CD4-positive, alpha-beta T cell treated with Interleukin-10 for 1 hour (primary cell): Measurements from ENCODE around the gene NAMPT.
"Not testable (repeated sequence)": the region's sequence is repeated elsewhere in the genome, so short reads cannot be mapped to it uniquely, and the experiment has no call there.

Experiments
- DNase-seq: peaks from one replicate; pipeline ENCODE4 v3.0.0-alpha.2; 2020

Gene NAMPT

DNA sequence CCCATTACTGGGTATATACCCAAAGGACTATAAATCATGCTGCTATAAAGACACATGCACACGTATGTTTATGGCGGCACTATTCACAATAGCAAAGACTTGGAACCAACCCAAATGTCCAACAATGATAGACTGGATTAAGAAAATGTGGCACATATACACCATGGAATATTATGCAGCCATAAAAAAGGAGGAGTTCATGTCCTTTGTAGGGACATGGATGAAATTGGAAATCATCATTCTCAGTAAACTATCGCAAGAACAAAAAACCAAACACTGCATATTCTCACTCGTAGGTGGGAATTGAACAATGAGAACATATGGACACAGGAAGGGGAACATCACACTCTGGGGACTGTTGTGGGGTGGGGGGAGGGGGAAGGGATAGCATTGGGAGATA, 13.8 kb upstream of the NAMPT start:
- not testable (repeated sequence) for DNase-seq

DNA sequence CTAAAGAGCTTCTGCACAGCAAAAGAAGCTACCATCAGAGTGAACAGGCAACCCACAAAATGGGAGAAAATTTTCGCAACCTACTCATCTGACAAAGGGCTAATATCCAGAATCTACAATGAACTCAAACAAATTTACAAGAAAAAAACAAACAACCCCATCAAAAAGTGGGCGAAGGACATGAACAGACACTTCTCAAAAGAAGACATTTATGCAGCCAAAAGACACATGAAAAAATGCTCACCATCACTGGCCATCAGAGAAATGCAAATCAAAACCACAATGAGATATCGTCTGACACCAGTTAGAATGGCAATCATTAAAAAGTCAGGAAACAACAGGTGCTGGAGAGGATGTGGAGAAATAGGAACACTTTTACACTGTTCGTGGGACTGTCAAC, 13.4 kb upstream of the NAMPT start:
- not testable (repeated sequence) for DNase-seq

DNA sequence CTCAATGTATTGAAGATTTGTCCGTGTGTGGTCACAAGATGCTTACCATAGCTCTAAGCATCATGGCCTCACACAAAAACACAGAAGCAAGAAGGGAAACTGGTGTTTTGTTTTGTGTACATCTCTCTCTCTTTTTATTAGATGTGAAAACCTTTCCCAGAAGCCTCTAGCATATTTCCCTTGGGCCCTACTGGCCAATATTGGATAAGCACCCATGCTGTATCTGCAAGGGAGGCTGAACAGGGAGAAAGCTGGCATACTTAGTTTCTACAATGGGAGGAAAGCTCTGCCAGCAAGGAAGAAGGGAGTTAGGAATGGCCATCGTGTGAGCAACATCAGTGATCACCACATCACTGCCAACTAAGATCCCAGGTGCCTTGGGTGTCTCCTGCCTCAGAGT, 9.6 kb upstream of the NAMPT start:
- DNase-seq = no peak

DNA sequence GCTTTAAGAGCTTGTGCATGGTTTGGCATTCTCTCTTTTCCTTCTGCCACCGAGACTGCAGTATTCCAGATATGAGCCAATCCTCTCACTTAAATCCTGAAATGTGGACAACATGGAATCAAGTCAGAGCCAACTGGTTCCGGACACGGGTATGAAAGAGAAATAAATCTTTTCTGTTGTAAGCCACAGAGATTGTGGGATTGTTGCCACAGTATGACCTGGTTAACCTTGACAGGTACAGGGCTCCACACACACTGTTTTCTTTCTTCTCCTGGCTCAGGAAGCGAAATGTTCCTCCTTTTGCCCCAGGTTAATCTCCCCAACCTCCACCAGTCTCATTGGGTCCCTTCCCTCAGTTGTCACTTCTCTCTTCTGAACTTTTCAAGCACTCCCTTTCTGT, 6.5 kb upstream of the NAMPT start:
- no peak for DNase-seq

DNA sequence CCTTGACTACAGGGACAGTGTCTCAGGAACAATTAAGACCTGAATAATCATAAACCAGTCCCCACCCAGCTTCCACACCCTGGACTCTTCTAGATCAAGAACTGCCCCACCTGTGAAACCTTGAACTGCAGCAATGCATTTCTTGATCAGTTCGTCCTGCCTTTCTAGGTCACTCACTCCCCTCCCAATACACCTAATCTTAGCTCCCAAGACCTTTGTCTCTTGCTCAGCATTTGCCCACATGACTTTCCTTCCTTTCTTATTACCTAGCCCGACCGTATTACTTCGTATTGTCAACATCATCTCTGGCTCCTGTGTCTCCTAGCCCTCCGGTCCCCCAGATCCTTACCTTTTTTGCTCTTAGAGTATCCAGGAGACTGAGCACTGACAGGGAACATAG, 5.5 kb upstream of the NAMPT start:
- no peak for DNase-seq

DNA sequence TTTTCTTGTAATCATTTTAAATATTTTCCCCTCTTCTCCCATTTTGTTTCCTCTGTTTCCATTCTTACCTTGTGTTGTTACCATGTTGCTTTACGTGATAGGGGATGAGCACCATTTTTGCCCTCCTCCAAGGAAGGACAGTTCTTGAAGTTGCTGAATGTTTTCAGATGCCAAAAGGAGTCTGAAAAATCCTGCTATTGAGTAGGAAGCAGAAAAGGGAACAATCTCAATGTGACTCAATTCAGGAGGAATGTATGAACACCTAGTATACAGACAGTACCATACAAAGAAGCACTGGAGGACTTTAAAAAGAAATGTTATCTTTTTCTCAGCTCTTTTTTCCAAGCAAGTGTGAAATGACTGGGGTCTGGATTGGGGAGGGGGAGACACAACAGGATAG, 5.1 kb upstream of the NAMPT start:
- DNase-seq = no peak

DNA sequence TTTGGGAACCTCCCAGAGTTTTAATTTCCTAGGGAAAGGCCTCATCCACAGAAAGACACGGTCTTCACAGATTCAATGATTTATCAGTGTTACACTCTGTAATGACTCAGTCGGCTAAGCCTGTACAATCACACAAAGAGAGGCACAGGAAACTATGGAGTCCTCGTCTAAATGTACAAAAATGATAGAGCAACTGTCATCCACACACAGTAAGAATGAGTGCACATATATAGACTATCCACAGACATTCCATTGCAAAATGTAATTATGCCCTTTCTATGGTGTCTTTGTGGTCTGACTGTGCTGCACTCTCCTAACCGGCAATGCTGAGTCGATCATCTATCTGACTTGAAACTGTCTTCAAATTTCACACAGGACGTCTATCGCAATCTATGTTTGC, 3.5 kb upstream of the NAMPT start:
- no peak for DNase-seq

DNA sequence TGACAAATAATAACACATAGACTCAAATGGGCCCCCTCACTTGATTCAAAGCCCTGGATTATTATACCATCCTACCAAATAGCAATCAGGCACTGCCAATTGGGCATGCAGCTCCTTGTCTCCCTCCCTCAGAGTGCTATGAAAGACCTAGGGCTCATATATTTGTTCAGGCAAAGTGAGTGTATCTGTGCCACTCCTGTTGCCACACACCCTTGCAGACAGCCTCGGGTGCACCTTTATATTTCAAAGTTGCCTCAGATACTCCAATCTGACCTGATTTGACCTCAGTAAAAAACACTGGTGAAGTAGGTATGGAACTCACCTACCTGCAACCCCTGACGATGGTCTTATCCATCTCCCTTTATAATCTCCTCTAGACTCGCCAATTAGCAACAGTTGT, 3.0 kb upstream of the NAMPT start:
- no peak for DNase-seq

DNA sequence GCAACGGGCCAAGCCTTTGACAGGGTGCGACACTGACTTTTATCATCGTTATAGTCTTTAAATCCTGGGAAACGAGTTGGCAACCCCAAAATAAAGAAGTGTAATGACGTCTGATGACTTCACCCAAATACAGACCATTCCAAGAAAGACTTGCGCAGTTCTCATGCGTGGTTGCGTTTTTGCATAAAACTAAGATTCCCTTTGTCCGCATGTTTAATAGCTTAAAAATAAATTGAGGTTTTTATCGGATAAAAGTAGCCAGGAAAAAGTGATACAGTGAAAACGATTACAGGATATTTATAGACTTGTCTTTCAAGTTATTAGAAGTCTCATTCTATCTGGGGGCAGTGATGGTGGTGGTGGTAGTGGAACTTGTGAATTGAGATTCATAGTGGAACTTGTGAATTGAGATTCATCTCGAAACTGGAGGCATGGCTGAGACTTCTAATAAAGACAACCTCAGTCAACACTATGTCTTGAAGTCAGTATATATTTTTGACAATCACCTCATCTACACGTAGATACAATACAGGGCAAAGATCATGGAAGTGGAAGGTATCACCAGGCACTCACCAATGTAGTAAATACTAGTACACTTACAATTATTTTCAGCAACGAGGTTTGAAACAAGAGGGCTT, 1.2 kb upstream of the NAMPT start:
- peak; percentile 32 for DNase-seq

DNA sequence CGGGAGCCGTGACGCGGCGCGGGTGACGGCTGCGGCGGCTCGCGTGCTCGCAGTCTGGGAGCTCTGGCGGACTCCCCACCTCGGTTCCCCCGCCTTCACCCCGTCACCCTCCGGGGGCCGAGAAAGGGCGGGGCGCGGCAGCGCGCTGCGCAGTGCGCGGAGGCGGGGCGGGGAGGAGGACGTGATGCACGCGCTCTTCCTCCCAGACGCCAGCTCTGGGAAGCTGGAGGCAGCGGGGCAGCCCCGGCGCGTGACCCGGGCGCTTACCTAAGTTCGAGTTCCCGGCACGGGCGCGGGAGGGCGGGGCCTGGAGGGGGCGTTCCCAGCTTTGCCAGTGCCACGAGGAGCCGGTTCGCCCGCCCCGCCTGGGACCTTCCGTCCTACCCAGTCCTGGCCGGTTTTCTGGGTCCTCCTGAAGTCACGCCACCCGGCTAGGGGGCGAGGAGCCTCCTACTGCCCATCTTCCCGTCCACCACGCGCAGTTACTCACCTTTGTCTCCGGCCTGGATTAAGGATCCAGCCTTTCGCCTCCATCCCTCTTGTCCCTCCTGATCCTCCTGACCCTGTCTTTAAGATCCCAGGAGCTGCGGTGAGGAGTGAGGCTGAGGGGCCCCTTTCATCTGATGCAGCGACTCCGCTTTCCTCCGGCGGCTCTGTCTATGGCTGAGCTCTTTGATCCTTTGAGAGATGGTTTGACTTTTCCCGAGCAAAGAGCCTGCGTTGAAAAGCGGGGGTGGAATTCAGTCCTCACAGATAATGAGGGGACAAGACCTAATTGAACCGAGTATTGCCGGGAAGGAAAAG, 470 bp upstream of the NAMPT start:
- peak; percentile 99 for DNase-seq

DNA sequence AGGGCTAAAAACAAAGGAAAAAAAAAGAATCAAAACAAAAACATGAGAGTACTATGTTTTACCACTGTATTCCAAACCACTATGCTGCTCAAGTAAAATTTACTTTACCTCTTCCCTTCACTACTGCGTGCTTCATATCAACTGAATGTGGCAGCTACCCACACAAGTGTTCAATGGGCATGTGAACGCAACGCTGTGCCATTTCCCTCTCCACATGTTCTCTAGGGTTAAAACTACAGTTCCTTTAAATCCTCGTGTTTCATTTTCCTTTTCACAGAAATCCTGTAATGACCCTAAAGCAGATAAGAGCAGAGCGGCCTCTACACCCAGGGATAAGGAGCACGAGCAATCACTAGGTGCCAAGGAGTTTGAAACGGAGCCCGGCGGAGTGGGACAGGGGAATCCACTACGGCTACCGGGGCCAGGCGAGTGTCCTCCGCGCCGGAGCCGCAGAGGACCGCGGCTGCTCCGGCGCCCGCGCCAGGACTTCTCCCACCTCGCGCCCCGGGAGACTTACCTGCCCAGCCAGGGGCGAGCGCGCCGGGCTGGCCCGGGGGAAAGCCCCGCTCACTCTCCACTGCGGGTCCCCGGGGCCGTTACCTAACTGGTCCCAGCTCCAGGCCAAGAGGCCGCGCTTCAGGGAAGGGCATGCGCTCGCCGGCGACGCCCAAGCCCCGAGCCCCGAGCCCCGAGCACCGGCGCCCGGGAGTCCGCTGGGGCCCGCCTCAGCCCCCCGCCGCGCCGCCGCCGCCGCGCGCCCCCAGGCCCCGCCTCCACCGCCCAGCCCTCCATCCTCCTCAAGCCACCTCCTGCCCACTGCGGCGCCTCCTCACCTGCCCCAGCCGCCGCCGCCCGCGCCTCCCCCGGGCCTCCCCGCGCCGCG, 711 bp downstream of the NAMPT start:
- peak; percentile 58 for DNase-seq

DNA sequence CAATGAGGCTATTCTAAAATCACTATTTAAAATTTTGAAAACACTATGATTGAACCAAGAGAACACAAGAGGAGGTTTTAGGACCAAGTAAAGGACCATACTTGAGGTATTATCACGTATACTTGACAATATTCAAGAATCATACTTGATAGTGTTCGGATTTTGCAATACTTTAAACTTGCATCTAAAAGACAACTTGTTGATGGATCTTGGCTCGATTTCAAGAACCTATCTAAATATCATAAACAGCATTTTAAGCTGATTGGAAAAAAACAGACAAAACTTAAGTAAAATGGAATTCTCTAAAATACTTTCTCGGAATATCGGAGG, 1.3 kb downstream of the NAMPT start:
- DNase-seq = no peak

DNA sequence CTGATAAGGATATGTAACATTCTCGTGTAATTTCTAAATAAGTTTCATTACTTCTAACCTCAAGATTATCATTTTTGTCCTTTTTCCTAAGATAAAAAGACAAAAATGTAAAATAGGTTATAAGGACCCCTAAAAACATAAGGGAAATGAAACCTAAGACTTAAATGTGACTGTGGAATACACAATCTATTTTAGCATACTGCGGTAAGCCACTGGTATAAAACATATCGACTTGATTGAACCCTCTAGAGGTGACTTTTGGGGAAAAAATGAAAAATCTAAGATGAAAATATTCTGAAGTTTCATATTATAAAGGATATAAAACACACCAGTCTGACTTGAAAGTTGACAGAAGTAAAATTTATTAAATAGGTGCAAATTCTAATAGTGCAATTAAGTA, 1.9 kb downstream of the NAMPT start:
- DNase-seq = no peak

DNA sequence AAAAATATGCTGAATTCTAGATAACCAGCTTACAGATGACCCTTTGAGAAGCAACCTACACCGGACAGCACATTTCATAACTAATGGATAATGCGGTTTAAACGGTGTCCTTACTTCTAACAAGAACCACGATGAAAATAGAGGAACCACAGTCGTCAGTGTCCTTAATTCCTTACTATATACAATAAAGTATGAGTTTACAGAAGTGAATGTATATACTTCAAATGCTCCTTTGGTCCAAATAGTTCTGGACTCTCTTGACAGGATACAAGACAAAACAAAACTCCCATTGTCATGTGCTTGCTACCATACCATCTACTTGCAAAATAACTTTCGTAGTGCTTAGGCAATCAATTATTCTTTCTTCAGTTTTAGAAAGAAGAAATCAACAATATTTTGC, 2.4 kb downstream of the NAMPT start:
- DNase-seq = no peak

DNA sequence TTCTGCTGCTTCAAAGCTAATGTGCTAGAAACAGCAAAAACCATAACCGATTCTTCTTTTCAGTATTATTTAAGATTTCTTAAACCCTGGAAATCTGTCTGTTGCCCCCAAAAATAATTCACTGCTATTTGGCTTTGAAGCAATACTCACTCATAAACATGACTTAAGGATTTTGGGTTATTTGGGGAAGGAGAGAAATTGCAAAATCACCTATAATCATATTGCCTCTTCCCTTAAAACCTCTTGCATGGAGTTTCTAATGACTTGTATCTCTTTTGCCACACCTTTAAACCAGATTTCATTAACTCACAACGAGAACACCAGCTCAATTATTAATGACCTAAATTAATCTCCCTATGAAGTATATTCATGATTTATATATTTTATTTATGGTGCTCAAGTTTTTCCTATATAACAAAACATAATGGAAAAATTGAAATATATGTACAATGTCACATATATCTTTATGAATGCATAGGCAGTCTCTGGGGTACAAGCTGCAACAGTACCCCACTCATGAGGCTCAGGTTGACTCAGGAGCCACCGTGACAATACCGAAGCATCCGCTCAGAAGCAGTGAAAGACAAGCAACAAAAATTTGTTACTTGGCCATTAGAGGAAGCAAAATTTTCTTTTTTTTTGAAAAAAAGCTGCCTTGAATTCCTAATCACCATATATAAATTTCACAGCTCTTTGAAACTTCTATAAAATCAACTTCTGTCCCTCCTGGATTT, 3.0 kb downstream of the NAMPT start:
- no peak for DNase-seq

DNA sequence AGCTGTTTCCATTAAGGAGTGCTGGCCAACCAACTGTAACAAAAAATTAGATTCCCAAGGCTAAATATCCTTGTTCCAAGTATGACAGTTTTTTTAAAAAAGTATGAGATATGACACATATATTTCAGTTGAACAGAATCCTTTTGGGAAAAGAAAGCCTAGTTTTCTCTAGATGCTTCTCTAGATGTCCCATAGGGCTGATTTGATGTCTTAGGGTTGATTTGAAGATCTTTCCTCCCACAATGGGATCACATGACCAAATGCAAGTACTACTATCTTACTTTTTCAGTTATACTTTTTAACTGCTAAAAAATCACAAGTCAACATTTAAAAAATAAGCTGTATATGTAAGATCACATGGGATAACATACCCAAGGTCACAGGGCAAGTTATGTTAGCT, 3.7 kb downstream of the NAMPT start:
- DNase-seq = no peak

DNA sequence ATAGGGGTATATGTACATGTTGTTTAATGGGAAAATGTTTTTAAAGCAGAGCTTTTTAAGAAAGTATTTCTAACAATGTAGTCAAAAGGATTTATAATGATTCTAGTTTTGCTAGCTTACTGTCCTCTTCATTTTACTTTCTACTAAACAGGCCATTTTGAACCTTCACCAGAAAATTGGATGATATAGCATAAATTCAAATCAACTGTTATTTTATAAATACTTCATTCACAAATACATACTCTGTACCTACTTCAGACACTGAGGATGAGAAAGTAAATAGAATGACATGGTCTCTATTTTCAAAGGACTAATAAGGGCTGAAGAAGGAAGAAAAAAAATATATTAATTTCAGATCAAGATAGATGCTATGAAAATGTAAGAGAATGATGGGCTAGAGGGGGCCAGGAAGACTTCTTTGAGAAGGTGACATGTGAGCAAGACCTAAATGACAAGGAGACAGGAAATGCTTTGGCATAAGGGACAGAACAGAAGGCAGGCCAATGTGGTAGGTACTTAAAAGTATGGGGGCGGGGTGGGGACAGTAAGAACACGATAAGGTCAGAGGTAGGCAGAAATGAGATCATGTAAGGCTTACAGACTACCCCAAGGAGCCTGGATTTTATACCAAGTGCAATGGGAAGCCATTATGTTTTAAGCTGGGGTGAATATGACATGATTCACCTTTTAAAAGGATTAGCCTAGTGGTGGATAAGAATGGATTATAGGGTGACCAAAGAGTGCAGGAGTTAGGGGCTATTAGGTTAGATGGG, 5.2 kb downstream of the NAMPT start:
- no peak for DNase-seq

DNA sequence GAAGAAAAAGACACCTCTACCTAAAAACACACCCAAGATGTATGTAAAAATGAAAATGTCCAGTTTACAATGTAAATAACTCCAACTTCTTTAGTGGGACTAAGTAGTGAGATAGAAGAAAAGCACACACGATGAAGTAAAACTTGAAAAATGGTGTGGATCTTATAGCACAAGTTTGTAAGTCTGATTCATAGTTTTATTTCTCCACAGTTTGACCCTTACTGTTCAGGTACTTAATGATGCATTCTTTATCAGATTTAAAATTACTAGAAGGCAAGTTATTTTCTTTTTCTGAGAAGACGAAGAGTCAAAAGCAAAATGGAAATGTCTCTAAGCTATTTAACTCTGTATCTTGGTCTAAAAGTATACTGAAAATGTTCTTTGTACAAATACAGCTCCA, 6.1 kb downstream of the NAMPT start:
- no peak for DNase-seq

DNA sequence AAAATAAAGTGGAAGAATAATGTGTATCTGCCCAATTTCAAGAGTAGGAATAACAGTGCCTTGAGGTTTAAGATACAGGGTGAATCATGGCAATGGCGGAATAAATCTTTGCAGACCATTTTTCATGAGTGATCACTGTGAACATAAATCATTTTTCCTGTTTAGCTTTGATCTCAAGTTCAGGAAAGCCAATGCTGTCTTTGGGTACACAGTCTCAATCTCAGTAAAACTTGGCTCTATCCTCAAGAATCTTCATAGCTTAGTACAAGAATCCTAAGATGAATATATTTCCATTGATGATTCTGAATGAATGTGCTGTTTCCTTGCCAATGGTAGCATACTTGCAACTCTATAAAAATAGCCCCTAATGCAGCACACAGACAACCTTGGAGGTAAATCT, 6.8 kb downstream of the NAMPT start:
- DNase-seq = no peak

DNA sequence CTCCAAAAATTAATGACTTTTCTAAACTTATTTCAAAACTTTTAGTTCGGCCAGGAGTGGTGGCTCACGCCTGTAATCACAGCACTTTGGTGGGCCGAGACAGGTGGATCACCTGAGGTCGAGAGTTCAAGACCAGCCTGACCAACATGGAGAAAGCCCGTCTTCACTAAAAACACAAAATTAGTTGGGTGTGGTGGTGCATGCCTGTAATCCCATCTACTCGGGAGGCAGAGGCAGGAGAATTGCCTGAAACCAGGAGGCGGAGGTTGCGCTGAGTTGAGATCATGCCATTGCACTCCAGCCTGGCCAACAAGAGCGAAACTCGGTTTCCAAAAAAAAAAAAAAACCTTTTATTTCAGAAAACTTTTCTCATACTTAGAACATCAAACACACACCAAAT, 8.3 kb downstream of the NAMPT start:
- no peak for DNase-seq

DNA sequence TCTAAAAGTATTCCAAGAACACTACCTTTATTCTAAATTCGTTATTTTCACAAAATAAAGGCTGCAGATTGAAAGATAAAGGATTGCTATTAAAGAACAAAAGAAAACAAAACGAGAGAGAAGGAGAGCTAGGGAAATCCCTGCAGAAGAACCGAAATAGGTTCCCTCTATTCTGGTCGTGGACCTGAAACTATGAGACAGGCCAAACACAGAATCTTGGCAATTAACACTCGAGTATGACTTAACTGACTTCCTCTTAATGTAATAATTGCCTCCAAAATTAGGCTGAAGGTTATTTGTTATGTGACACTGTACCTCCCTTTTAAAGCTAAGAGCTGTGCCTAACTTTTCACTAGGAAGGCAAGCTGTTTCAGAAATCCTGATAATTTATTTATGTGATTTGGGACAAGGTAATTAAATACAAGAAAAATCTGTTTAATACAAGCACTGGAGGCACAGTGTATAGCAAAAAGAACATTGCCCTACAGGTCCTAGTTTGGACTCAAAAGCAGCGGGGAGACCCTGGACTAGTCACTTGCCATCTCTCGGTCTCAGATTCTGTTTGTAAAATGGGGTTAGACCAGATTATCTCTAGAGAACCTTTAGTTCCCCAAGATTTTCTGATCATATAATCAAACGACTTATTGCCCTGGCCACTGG, 11.6 kb downstream of the NAMPT start:
- DNase-seq = no peak
